HG02588 (cell line): Measurements from ENCODE around the gene SLC25A24.
"Not testable (repeated sequence)": the region's sequence is repeated elsewhere in the genome, so short reads cannot be mapped to it uniquely, and the experiment has no call there.

ENCODE experiments used
- ATAC-seq: cut with Tn5 transposase; IDR thresholded peaks from one replicate; pipeline ENCODE4 v1.9.1; 2021; ENCODE audit warnings: mild to moderate bottlenecking, moderate library complexity; ENCODE audit not compliant: unreplicated experiment

SLC25A24 gene

DNA sequence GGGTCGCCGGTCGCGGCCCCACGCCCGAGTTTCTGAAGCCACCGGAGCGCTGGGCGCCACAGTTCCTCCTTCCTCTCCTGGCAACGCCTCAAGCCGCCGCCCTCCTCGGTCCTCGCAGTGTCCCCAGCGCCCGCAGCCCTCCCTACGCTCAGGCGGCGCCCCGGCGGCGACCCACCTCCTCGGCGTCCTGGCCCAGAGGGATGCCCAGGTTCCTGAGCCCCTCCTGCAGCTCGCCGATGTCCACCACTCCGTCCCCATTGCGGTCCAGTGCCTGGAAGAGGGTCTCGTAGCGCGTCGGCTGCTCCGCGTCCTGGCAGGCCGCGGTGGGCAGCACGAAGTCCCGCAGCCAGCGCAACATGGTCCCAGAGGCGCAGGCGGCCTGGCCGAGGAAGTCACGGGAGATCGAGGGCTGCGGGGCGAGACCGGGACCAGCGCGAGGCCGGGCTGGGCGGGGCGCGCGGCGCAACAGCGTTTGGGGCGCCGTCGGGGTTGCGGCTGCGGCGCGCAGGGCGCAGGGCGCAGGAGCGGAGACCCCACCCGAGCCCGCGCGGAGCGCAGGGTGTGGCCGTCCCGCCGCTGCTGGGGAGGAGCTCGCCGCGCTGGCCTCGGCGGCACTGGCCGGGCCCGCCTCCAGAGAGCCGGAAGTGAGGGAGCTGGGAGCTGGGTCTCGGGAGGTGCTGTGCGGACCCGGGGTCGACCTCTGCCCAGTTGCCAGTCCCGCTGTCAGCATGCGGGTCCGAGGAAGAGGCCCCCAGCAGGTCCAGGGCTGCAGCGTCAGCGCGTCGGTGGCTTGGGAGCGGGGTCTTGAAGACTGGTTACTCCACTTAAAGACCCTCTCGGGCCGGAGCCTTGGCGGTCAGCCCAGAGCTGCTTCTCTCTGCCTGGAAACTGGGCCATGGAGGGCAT lies at the start of gene SLC25A24:
SLC25A24 (minus strand) TSS at position 563 of the 906 bp plus-strand sequence; CDS start at position 358, 205 bp downstream.
- peak; percentile 91 for ATAC-seq

GRCh38 chr1:108243976-108244375 lies 43.8 kb upstream of the SLC25A24 start, which contains the start of gene NBPF4:
Gene NBPF4 (minus strand): TSS chr1:108244076. CDS start chr1:108243761, 315 bp downstream.
- ATAC-seq: not testable (repeated sequence)

DNA sequence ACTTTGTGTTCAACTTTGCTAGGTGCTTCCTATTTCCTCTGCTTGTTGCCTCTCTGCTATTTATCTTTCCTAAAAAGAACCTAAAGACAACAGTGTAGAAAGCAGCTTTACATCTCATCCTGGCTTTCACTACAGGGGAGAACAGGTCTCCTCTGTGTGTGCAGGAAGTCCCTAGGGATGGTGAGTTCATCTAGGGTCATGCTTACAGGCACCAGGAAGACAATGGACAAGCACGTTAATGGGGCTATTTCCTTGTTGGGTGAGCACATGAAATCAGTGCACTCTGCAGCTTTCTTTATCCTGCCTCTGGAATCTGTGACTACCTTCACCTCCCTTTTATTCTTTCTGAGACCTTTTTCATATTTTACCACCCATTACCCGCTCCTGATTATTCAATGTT lies 39.3 kb upstream of the SLC25A24 start:
- not testable (repeated sequence) for ATAC-seq

DNA sequence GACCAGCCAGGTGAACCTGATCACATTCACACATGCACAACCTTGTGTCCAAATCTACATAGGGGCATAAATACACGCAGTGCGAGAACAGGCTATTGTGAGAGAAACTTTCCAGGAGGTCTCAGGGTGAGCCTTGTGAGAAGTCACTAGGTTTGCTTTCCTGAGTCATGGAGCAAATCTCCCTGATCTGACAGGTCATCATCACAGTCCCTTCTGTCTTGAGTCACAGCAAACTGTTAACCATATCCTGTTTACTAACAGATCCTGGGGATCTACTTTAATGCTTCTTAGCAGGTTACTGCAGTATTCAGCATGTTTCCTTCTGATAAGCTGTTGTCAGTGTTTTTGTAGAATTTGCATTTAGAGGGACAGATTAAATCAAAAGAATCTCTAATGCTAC lies 35.2 kb upstream of the SLC25A24 start:
- ATAC-seq: not testable (repeated sequence)

- not testable (repeated sequence) for ATAC-seq
These were observed 32.0 kb upstream of the SLC25A24 start for GRCh38 chr1:108232183-108232582.

- ATAC-seq: not testable (repeated sequence)
These were observed 29.8 kb upstream of the SLC25A24 start for GRCh38 chr1:108229976-108230375.

DNA sequence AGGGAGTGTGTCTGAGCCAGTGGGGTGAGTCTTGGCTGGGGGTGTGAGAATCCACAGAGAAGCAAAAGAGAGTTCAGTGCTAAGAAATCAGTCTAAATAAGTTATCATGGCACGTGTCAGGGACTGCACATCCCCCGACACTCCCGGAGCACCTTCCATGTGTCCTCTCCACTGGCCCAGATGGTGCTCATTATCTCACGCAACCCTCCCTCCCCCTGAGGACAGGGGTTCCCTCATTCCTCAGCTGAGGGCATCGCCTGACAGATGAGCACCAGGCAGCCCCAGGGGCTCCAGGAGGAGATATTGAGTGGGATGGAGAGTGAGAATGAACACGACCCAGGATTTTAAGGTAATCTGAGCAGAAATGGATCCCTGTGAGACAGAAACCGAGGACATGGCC lies 27.6 kb upstream of the SLC25A24 start:
- not testable (repeated sequence) for ATAC-seq

- ATAC-seq: not testable (repeated sequence)
These were observed 26.7 kb upstream of the SLC25A24 start for GRCh38 chr1:108226855-108227254.

DNA sequence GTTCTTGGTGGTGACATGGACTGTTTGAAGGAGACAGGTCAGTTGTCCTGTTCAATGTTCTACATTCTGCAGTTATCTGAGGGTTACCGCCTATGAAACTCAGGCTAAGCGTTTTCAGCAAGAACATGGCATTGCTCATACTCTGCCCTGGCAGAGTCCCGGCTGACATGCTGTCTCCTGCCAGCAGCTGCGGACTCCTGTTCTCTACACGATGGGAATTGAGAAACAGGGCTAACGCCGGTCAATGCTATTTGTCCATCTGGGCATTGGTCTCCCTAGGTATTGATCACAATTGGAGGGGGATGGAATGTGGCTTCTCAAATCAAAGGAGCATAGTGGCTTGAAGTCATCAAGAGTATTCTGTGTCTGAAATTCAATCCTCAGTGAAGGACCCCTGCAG lies 23.1 kb upstream of the SLC25A24 start:
- ATAC-seq: not testable (repeated sequence)

DNA sequence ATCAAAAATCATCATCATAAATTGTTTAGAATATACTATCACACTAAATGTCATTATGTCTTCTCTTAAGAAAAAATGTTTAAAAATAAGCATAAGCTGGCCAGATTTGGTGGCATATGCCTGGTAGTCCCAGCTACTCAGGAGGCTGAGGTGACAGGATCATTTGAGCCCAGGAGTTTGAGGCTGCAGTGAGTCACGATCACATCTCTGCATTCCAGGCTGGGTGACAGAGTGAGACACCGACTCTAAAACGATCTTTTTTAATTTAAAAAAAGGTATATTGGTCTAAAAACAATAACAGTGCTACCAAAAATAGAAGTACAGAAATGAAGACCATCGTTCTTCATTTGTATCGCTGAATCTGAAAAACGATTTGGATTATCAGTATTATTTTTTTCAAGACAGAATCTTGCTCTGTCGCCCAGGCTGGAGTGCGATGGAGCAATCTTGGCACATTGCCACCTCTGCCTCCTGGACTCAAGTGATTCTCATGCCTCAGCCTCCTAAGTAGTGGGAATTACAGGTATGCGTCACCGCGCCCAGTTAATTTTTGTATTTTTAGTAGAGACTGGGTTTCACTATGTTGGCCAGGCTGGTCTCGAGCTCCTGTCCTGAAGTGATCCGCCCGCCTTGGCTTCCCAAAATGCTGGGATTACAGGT lies 17.5 kb upstream of the SLC25A24 start:
- not testable (repeated sequence) for ATAC-seq

GRCh38 chr1:108217007-108217406 lies 16.9 kb upstream of the SLC25A24 start:
- not testable (repeated sequence) for ATAC-seq

- ATAC-seq: not testable (repeated sequence)
These were observed 16.1 kb upstream of the SLC25A24 start for GRCh38 chr1:108216028-108216890.

- not testable (repeated sequence) for ATAC-seq
These were observed 14.7 kb upstream of the SLC25A24 start for GRCh38 chr1:108214641-108215465.

GRCh38 chr1:108211014-108211413 lies 10.9 kb upstream of the SLC25A24 start:
- no peak for ATAC-seq

- no peak for ATAC-seq
These were observed 9.4 kb upstream of the SLC25A24 start for GRCh38 chr1:108209456-108210108.

GRCh38 chr1:108208724-108209446 lies 8.7 kb upstream of the SLC25A24 start:
- no peak for ATAC-seq

DNA sequence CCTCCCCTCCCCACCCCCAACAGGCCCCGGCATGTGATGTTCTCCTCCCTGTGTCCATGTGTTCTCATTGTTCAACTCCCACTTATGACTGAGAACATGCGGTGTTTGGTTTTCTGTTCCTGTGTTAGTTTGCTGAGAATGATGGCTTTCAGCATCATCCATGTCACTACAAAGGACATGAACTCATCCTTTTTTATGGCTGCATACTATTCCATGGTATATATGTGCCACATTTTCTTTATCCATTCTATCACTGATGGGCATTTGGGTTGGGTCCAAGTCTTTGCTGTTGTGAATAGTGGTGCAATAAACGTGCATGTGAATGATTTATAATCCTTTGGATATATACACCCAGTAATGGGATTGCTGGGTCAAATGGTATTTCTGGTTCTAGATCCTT lies 3.4 kb upstream of the SLC25A24 start:
- ATAC-seq: not testable (repeated sequence)

DNA sequence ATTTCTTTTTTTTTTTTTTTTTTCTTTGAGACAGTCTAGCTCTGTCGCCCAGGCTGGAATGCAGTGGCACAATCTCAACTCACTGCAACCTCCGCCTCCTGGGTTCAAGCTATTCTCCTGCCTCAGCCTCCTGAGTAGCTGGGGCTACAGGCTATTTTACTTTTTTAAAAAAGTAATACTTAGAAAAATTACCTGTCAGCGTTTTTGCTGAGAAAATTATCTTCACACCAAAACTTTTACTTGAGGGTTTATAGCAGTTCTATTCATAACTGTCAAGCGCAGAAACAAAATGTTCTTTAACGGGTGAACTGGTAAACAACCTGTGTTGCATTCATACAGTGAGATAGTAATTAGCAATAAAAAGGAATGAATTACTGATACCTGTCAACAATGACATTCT lies 1.5 kb upstream of the SLC25A24 start:
- ATAC-seq: no peak

GRCh38 chr1:108200687-108201051 lies 526 bp upstream of the SLC25A24 start:
- no peak for ATAC-seq
